ENCODE measurements around the gene PDE5A. TPM values are rescaled to one million over a fixed set of nuclear protein-coding genes. Genes with fewer than 3 reads are reported as not detected.
"Not testable (repeated sequence)": the region's sequence is repeated elsewhere in the genome, so short reads cannot be mapped to it uniquely, and the experiment has no call there.

PDE5A gene
- total RNA-seq, 1 experiment from 2014 or later, result 114 TPM

GRCh38 chr4:119462733-119463132, 165.9 kb downstream of the PDE5A start:
- H3K27ac ChIP-seq (ENCODE audit: low read length); H3K36me3 ChIP-seq (ENCODE audit: control insufficient read depth, insufficient read depth, low read length); in situ Hi-C loops (cut with HindIII; ENCODE audit: low pct_unique_long_range_greater_than_20kb, low sequenced_read_pairs); ATAC-seq; intact Hi-C loops (cut with micrococcal nuclease; ENCODE audit: unreplicated experiment); H3K4me1 ChIP-seq (ENCODE audit: control insufficient read depth, insufficient read depth, low read length); POLR2A ChIA-PET; DNase-seq (ENCODE audit: low read depth, low spot score); H3K9me3 ChIP-seq (ENCODE audit: control insufficient read depth, insufficient read depth, low read depth, low read length); H3K4me3 ChIP-seq (ENCODE audit: low read depth in 2 of 2, low read length in 2 of 2); H3K27me3 ChIP-seq (ENCODE audit: control insufficient read depth, insufficient read depth, low read length); BruUV-seq (replicated peaks); CTCF ChIA-PET: not testable (repeated sequence)
- TF ChIP-seq, protein P1, sequence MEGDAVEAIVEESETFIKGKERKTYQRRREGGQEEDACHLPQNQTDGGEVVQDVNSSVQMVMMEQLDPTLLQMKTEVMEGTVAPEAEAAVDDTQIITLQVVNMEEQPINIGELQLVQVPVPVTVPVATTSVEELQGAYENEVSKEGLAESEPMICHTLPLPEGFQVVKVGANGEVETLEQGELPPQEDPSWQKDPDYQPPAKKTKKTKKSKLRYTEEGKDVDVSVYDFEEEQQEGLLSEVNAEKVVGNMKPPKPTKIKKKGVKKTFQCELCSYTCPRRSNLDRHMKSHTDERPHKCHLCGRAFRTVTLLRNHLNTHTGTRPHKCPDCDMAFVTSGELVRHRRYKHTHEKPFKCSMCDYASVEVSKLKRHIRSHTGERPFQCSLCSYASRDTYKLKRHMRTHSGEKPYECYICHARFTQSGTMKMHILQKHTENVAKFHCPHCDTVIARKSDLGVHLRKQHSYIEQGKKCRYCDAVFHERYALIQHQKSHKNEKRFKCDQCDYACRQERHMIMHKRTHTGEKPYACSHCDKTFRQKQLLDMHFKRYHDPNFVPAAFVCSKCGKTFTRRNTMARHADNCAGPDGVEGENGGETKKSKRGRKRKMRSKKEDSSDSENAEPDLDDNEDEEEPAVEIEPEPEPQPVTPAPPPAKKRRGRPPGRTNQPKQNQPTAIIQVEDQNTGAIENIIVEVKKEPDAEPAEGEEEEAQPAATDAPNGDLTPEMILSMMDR (IDR thresholded peaks at IDR 0.05), result peak; percentile 4; the same call in 1 of the 2 replicates

- POLR2A ChIA-PET; H3K36me3 ChIP-seq (ENCODE audit: control insufficient read depth, insufficient read depth, low read length); in situ Hi-C loops (cut with HindIII; ENCODE audit: low pct_unique_long_range_greater_than_20kb, low sequenced_read_pairs); intact Hi-C loops (cut with micrococcal nuclease; ENCODE audit: unreplicated experiment); H3K27me3 ChIP-seq (ENCODE audit: control insufficient read depth, insufficient read depth, low read length); H3K27ac ChIP-seq (ENCODE audit: low read length); H3K4me1 ChIP-seq (ENCODE audit: control insufficient read depth, insufficient read depth, low read length); BruUV-seq (replicated peaks); ATAC-seq; DNase-seq (ENCODE audit: low read depth, low spot score); CTCF ChIA-PET; H3K9me3 ChIP-seq (ENCODE audit: control insufficient read depth, insufficient read depth, low read depth, low read length): not testable (repeated sequence)
- H3K4me3 ChIP-seq (ENCODE audit: low read depth in 2 of 2, low read length in 2 of 2), result peak overlapping the region; percentile 57
These were observed 172.9 kb downstream of the PDE5A start for GRCh38 chr4:119455734-119456133.

DNA sequence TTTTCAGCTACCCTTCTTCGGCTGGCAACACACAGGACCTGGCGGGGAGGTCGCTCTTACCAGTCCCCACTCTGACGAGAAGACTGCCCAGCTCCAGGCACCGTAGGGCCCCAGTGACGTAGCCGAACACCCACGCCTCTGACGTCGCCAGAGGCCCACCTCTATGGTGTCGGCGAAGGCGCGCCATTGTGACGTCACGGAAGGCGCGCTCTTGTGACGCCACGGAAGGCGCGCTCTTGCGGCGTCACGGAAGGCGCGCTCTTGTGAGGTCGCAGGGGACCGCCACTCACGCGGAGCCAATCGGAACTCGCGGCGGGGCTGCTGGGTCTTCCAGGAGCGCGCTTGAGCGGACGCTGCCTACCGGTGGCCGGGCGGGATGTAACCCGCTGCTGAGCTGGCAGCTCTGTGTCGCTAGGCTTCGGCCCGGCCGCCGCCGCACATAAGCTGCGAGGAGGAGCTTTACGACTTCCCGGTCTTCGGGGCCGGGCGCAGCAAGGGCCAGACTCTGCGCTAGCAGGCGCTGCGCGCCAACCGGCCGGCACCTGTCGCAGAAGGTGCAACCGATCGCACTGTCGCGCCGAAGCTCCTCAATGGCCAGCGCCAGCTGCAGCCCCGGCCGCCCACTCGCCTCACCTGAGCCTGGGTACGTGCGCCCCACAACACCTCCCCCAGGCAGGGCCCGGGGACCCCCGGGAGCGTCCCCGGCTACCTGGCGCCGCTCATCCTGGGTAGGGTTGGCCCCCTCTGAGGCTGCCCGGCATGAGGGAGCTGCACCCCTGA, 173.9 kb downstream of the PDE5A start:
- H3K4me1 ChIP-seq (ENCODE audit: control insufficient read depth, insufficient read depth, low read length); POLR2A ChIA-PET; in situ Hi-C loops (cut with HindIII; ENCODE audit: low pct_unique_long_range_greater_than_20kb, low sequenced_read_pairs); H3K27me3 ChIP-seq (ENCODE audit: control insufficient read depth, insufficient read depth, low read length); intact Hi-C loops (cut with micrococcal nuclease; ENCODE audit: unreplicated experiment); CTCF ChIA-PET; BruUV-seq (replicated peaks); H3K9me3 ChIP-seq (ENCODE audit: control insufficient read depth, insufficient read depth, low read depth, low read length); H3K36me3 ChIP-seq (ENCODE audit: control insufficient read depth, insufficient read depth, low read length): not testable (repeated sequence)
- peak; percentile 64 for DNase-seq (ENCODE audit: low read depth, low spot score)
- peak; percentile 100 for ATAC-seq
- Histone ChIP-seq H3K27ac (ENCODE audit: low read length) (peak overlapping the region; percentile 72), H3K4me3 (ENCODE audit: low read depth in 2 of 2, low read length in 2 of 2) (peak overlapping the region; percentile 57 to 69)
- peak; percentile 48; the same call in 1 of the 2 replicates for TF ChIP-seq POLR2AphosphoS5 (IDR thresholded peaks at IDR 0.05; ENCODE audit: low read depth, low read length)
- TF ChIP-seq, protein P1 (IDR thresholded peaks at IDR 0.05), result peak; percentile 37

GRCh38 chr4:119454151-119454490, 174.5 kb downstream of the PDE5A start:
- POLR2A ChIA-PET; H3K4me1 ChIP-seq (ENCODE audit: control insufficient read depth, insufficient read depth, low read length); DNase-seq (ENCODE audit: low read depth, low spot score); CTCF ChIA-PET; intact Hi-C loops (cut with micrococcal nuclease; ENCODE audit: unreplicated experiment); in situ Hi-C loops (cut with HindIII; ENCODE audit: low pct_unique_long_range_greater_than_20kb, low sequenced_read_pairs); H3K27me3 ChIP-seq (ENCODE audit: control insufficient read depth, insufficient read depth, low read length); H3K9me3 ChIP-seq (ENCODE audit: control insufficient read depth, insufficient read depth, low read depth, low read length); H3K36me3 ChIP-seq (ENCODE audit: control insufficient read depth, insufficient read depth, low read length): not testable (repeated sequence)
- H3K4me3 ChIP-seq (ENCODE audit: low read depth in 2 of 2, low read length in 2 of 2), result peak overlapping the region; percentile 57 to 69
- peak overlapping the region; percentile 72 for H3K27ac ChIP-seq (ENCODE audit: low read length)
- ATAC-seq, result peak; percentile 32
- TSS peak; percentile 93 for BruUV-seq (replicated peaks)

DNA sequence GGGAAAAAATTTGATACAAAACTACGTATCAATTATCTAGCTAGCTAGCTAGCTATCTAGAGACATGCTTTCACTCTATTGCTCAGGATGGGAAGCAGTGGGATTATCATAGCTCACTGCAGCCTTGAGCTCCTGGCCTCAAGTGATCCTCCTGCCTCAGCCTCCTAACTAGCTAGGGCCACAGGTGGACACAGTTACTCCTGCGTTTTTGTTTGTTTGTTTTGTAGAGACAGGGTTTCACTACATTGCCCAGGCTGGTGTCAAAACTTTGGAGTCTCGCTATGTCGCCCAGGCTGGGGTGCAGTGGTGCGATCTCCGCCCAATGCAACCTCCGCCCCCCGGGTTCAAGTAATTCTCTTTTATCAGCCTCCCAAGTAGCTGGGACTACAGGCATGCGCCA, 175.3 kb downstream of the PDE5A start:
- H3K27me3 ChIP-seq (ENCODE audit: control insufficient read depth, insufficient read depth, low read length); H3K9me3 ChIP-seq (ENCODE audit: control insufficient read depth, insufficient read depth, low read depth, low read length); BruUV-seq (replicated peaks); ATAC-seq; H3K36me3 ChIP-seq (ENCODE audit: control insufficient read depth, insufficient read depth, low read length); H3K27ac ChIP-seq (ENCODE audit: low read length); DNase-seq (ENCODE audit: low read depth, low spot score); intact Hi-C loops (cut with micrococcal nuclease; ENCODE audit: unreplicated experiment); CTCF ChIA-PET; in situ Hi-C loops (cut with HindIII; ENCODE audit: low pct_unique_long_range_greater_than_20kb, low sequenced_read_pairs); POLR2A ChIA-PET; H3K4me3 ChIP-seq (ENCODE audit: low read depth in 2 of 2, low read length in 2 of 2); H3K4me1 ChIP-seq (ENCODE audit: control insufficient read depth, insufficient read depth, low read length): not testable (repeated sequence)

GRCh38 chr4:119449851-119450250, 178.8 kb downstream of the PDE5A start:
- H3K27me3 ChIP-seq (ENCODE audit: control insufficient read depth, insufficient read depth, low read length); H3K9me3 ChIP-seq (ENCODE audit: control insufficient read depth, insufficient read depth, low read depth, low read length); H3K4me3 ChIP-seq (ENCODE audit: low read depth in 2 of 2, low read length in 2 of 2); in situ Hi-C loops (cut with HindIII; ENCODE audit: low pct_unique_long_range_greater_than_20kb, low sequenced_read_pairs); DNase-seq (ENCODE audit: low read depth, low spot score); H3K4me1 ChIP-seq (ENCODE audit: control insufficient read depth, insufficient read depth, low read length); CTCF ChIA-PET; intact Hi-C loops (cut with micrococcal nuclease; ENCODE audit: unreplicated experiment); H3K36me3 ChIP-seq (ENCODE audit: control insufficient read depth, insufficient read depth, low read length); H3K27ac ChIP-seq (ENCODE audit: low read length); POLR2A ChIA-PET; ATAC-seq; BruUV-seq (replicated peaks): not testable (repeated sequence)
